Suprapubic skin (tissue), 4 donors: ENCODE measurements around the gene CPNE7. TPM values are rescaled to one million over a fixed set of nuclear protein-coding genes. Genes with fewer than 3 reads are reported as not detected.

Source experiments
- DNase-seq, 2 donors: peaks; one replicate each; pipeline ENCODE4 v3.0.0-alpha.2; 2019; ENCODE audit warnings: low spot score in 2 of 2
- H3K27ac ChIP-seq: fragments of 200-600 bp; sonication (generic); one replicate; pipeline ENCODE4 v1.5.1; 2019
- H3K27me3 ChIP-seq: fragments of 200-600 bp; sonication (generic); one replicate; pipeline ENCODE4 v1.5.1; 2019
- H3K36me3 ChIP-seq: fragments of 200-600 bp; sonication (generic); one replicate; pipeline ENCODE4 v1.5.1; 2019
- H3K4me1 ChIP-seq: fragments of 200-600 bp; sonication (generic); one replicate; pipeline ENCODE4 v1.5.1; 2019
- H3K4me3 ChIP-seq: fragments of 200-600 bp; sonication (generic); one replicate; pipeline ENCODE4 v1.5.1; 2019; ENCODE audit warnings: mild to moderate bottlenecking
- H3K9me3 ChIP-seq: fragments of 200-600 bp; sonication (generic); one replicate; pipeline ENCODE4 v1.5.1; 2019
- CTCF ChIP-seq, 2 donors: fragments of 200-600 bp in 1 of 2; fragments of 450-650 bp in 1 of 2; sonication (generic) in 1 of 2; IDR thresholded peaks; one replicate each; pipeline ENCODE4 v1.5.1; 2016 to 2019; ENCODE audit warnings: antibody characterized with exemption in 2 of 2, mild to moderate bottlenecking in 1 of 2, moderate library complexity in 1 of 2
- EP300 ChIP-seq: sonication (generic); formaldehyde crosslinking; IDR thresholded peaks from one replicate; pipeline ENCODE4 v1.6.1; 2017; ENCODE audit warnings: antibody characterized with exemption
- POLR2A ChIP-seq, 2 donors: fragments of 450-650 bp; IDR thresholded peaks; one replicate each; pipeline ENCODE4 v1.6.1; 2017; ENCODE audit warnings: antibody characterized with exemption in 2 of 2, mild to moderate bottlenecking in 2 of 2, moderate library complexity in 2 of 2
- POLR2AphosphoS5 ChIP-seq, 3 donors: sonication (generic); formaldehyde crosslinking; IDR thresholded peaks; one replicate each; pipeline ENCODE4 v1.6.1; 2017; ENCODE audit warnings: antibody characterized with exemption in 3 of 3
- WGBS: methylation state at CpG from one replicate; pipeline ENCODE4 v1.1.5; 2018; 5-methylcytosine and 5-hydroxymethylcytosine counted together
- total RNA-seq, 4 donors: library from RNA; depleted of rRNA; stranded (reverse); fragments of >200 nt; gene quantifications; one replicate each; pipeline ENCODE4 v1.1.0, GENCODE V29; 2016

The CPNE7 gene
- total RNA-seq, 4 donors from 2014 or later, result 0.51 to 12.9 (median 2.9) TPM; not detected in 1

- DNase-seq, result peak; percentile 97 to 98
- no peak for TF ChIP-seq CTCF (IDR thresholded peaks at IDR 0.05)
- no peak for TF ChIP-seq EP300
- peak; percentile 34 to 92 (median 80) for TF ChIP-seq POLR2AphosphoS5 (IDR thresholded peaks at IDR 0.05)
- TF ChIP-seq POLR2A (IDR thresholded peaks at IDR 0.05), result peak; percentile 72 to 96
- H3K27me3 ChIP-seq, result no peaks in the 10 kb centered on the region
- H3K36me3 ChIP-seq, result peaks cover 49% of the 10 kb centered on the region
- peak within 1 kb of the TSS; percentile 95 for H3K4me3 ChIP-seq
- peak within 1 kb of the TSS; percentile 99 for H3K27ac ChIP-seq
- 0% methylated on average over 4 of the region's 87 CpGs for WGBS
- H3K4me1 ChIP-seq, result peaks cover 57% of the 10 kb centered on the region
- H3K9me3 ChIP-seq, result no peaks in the 10 kb centered on the region
Observed at GRCh38 chr16:89560378-89561141, 15.0 kb upstream of the CPNE7 start, which contains the start of gene RPL13. Gene RPL13, plus strand, starts transcription at chr16:89560682. Its CDS starts 278 bp downstream, at chr16:89560960.

DNA sequence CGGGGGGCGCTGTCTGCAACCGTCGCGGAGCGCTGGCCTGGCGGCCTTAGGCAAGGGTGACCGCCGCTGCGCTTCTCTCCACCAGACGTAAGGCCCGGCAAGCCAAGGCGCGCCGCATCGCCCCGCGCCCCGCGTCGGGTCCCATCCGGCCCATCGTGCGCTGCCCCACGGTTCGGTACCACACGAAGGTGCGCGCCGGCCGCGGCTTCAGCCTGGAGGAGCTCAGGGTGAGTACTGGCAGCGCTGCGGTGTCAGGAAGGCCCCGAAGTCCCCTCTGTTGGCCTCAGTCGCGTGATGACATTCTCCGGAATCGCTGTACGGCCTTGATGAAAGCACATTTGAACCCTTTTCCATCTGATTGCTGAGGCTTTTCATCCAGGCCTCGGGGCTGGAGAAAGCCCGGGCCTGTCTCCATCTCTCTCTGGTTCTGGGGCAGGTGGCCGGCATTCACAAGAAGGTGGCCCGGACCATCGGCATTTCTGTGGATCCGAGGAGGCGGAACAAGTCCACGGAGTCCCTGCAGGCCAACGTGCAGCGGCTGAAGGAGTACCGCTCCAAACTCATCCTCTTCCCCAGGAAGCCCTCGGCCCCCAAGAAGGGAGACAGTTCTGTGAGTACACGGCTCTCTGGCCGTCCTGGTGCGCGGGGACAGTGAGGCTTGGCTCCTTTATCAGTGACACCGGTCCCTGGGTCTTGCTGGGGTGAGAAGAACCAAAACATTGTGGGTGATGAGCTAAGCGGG is 14.2 kb upstream of the CPNE7 start:
- no peak for TF ChIP-seq EP300
- TF ChIP-seq CTCF (IDR thresholded peaks at IDR 0.05), result no peak
- no peak for TF ChIP-seq POLR2AphosphoS5 (IDR thresholded peaks at IDR 0.05)
- TF ChIP-seq POLR2A (IDR thresholded peaks at IDR 0.05), result no peak
- no peaks in the 10 kb centered on the region for H3K9me3 ChIP-seq
- H3K4me1 ChIP-seq, result peaks cover 65% of the 10 kb centered on the region
- 29% methylated on average over 2 of the region's 58 CpGs for WGBS
- no peaks in the 10 kb centered on the region for H3K27me3 ChIP-seq
- peak overlapping the region; percentile 99 for H3K27ac ChIP-seq
- DNase-seq, result no peak
- peak overlapping the region; percentile 95 for H3K4me3 ChIP-seq
- H3K36me3 ChIP-seq, result peaks cover 42% of the 10 kb centered on the region

GRCh38 chr16:89561884-89562599 is 13.5 kb upstream of the CPNE7 start:
- 62% methylated on average over 23 of the region's 23 CpGs for WGBS
- TF ChIP-seq POLR2AphosphoS5 (IDR thresholded peaks at IDR 0.05) (no peak), EP300 (no peak), CTCF (IDR thresholded peaks at IDR 0.05) (no peak), POLR2A (IDR thresholded peaks at IDR 0.05) (no peak)
- H3K36me3 ChIP-seq, result peaks cover 35% of the 10 kb centered on the region

GRCh38 chr16:89562939-89563338 is 12.6 kb upstream of the CPNE7 start:
- H3K4me1 ChIP-seq, result peaks cover 66% of the 10 kb centered on the region
- WGBS, result 70% methylated on average over 12 of the region's 12 CpGs
- H3K9me3 ChIP-seq, result no peaks in the 10 kb centered on the region
- DNase-seq, result no peak
- H3K4me3 ChIP-seq, result no peak overlapping the region
- H3K27me3 ChIP-seq, result no peaks in the 10 kb centered on the region
- peaks cover 33% of the 10 kb centered on the region for H3K36me3 ChIP-seq
- H3K27ac ChIP-seq, result no peak overlapping the region
- no peak for TF ChIP-seq EP300
- no peak for TF ChIP-seq POLR2A (IDR thresholded peaks at IDR 0.05)
- no peak for TF ChIP-seq POLR2AphosphoS5 (IDR thresholded peaks at IDR 0.05)

More at GRCh38 chr16:89561884-89562599, 13.5 kb upstream of the CPNE7 start:
- Histone ChIP-seq H3K27me3 (no peaks in the 10 kb centered on the region), H3K27ac (peak overlapping the region; percentile 99), H3K9me3 (no peaks in the 10 kb centered on the region), H3K4me1 (peaks cover 66% of the 10 kb centered on the region), H3K4me3 (peak overlapping the region; percentile 95)
- DNase-seq, result no peak

DNA sequence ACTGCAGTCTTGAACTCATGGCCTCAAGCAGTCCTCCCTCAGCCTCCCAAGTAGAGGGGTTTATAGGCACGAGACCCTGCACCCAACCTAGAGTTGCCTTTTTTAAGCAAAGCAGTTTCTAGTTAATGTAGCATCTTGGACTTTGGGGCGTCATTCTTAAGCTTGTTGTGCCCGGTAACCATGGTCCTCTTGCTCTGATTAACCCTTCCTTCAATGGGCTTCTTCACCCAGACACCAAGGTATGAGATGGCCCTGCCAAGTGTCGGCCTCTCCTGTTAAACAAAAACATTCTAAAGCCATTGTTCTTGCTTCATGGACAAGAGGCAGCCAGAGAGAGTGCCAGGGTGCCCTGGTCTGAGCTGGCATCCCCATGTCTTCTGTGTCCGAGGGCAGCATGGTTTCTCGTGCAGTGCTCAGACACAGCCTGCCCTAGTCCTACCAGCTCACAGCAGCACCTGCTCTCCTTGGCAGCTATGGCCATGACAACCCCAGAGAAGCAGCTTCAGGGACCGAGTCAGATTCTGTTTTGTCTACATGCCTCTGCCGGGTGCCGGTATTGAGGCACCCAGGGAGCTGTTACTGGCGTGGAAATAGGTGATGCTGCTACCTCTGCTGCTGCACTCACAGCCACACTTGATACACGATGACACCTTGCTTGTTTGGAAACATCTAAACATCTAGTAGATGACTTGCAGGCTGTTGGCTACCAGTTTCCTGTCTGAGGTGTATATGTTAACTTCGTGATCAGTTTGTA is 11.7 kb upstream of the CPNE7 start:
- Histone ChIP-seq H3K36me3 (peaks cover 33% of the 10 kb centered on the region), H3K27me3 (no peaks in the 10 kb centered on the region), H3K9me3 (no peaks in the 10 kb centered on the region), H3K27ac (no peak overlapping the region), H3K4me1 (peaks cover 66% of the 10 kb centered on the region), H3K4me3 (no peak overlapping the region)
- no peak for DNase-seq
- TF ChIP-seq POLR2A (IDR thresholded peaks at IDR 0.05) (no peak), CTCF (IDR thresholded peaks at IDR 0.05) (no peak), POLR2AphosphoS5 (IDR thresholded peaks at IDR 0.05) (no peak), EP300 (no peak)
- WGBS, result 62% methylated on average over 8 of the region's 12 CpGs
